ENCODE data around the gene KANK2.
"Not testable (repeated sequence)": the region's sequence is repeated elsewhere in the genome, so short reads cannot be mapped to it uniquely, and the experiment has no call there.

Gene KANK2

DNA sequence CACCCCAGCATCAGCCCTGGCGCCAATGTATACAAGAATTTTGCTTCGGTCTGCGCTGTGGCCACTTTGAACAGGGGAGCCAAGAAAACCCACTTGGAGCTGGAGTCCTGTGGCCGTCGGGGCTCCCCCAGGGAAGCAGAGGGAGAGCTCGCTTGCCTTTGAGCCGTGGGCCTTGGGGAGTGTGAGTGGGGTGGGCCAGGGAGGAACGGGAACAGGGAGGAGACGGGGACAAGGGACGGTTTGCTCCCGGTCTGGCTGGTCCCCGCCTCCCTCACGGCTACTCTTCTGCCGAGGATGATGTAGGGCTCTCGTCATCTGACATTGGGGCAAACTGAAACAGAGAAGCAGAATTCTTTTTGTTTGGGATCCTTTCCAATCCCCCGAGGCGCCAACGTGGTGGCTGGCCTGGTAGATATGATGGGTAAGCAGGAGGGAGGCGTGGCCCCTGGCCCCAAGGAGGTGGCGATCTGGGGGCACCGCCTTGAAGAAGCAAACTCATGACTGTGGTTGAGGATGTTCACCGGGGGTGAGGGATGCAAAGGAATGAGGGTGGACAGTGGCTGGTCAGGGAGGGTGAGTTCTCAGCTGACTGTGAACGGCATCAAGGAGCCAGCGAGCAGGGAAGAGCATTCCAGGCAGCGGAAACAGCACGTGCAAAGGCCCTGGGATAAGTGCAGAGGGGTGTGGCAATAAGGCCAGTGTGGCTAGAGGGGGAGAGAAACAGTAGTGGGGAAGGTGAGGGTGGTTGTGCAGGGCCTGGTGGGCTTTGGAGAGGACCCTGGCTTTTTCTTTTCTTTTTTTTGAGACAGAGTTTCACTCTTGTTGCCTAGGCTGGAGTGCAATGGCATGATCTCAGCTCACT, 30.8 kb downstream of the KANK2 start:
- CTCF ChIA-PET: interaction anchor here (1.2 to 1.3 kb wide), 2 partner anchors 22 to 37 kb away, joined by 3 to 4 read pairs; no protein-coding TSS in a partner anchor
- POLR2A ChIA-PET: interaction anchor here (1.2 to 2.4 kb wide), 2 partner anchors 10 to 28 kb away, joined by 3 to 11 read pairs; no protein-coding TSS in a partner anchor
- TF ChIP-seq, protein P1, sequence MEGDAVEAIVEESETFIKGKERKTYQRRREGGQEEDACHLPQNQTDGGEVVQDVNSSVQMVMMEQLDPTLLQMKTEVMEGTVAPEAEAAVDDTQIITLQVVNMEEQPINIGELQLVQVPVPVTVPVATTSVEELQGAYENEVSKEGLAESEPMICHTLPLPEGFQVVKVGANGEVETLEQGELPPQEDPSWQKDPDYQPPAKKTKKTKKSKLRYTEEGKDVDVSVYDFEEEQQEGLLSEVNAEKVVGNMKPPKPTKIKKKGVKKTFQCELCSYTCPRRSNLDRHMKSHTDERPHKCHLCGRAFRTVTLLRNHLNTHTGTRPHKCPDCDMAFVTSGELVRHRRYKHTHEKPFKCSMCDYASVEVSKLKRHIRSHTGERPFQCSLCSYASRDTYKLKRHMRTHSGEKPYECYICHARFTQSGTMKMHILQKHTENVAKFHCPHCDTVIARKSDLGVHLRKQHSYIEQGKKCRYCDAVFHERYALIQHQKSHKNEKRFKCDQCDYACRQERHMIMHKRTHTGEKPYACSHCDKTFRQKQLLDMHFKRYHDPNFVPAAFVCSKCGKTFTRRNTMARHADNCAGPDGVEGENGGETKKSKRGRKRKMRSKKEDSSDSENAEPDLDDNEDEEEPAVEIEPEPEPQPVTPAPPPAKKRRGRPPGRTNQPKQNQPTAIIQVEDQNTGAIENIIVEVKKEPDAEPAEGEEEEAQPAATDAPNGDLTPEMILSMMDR (IDR thresholded peaks at IDR 0.05; ENCODE audit: insufficient read depth, low read length, missing control alignments): no peak
- DNase-seq (ENCODE audit: low read depth, low spot score): no peak
- no peak overlapping the region for H3K4me3 ChIP-seq (ENCODE audit: low read depth, low read length)

DNA sequence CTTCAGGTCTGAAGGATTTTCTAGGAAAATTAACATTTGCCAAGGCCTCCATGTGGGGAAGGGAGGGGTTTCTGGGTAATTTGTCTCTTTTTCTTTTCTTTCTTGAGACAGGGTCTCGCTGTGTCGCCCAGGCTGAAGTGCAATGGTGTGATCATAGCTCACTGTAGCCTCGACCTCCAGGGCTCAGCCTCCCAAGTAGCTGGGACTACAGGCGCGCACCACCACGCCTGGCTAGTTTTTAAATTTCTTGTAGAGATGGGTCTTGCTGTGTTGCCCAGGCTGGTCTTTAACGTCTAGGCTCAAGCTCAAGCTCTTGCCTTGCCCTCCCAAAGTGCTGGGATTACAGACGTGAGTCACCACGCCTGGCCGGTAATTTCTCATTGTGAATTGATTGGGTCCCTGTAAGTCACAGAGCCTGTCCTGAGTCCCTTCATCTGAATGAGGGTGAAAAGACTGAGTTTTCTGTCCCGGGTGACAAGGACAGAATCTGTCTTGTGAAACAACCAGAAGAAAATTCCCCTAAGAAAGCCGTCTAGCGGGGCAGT, 31.8 kb downstream of the KANK2 start:
- DNase-seq (ENCODE audit: low read depth, low spot score): no peak
- H3K4me3 ChIP-seq (ENCODE audit: low read depth, low read length): no peak overlapping the region
- TF ChIP-seq, protein P1 (IDR thresholded peaks at IDR 0.05; ENCODE audit: insufficient read depth, low read length, missing control alignments): no peak
- ChIA-PET POLR2A (interaction anchor here (1.7 kb wide), 1 partner anchor 10 kb away, joined by 6 read pairs; the partner anchor contains the start of gene SPC24), CTCF (interaction anchor here (1.2 to 1.3 kb wide), 2 partner anchors 22 to 38 kb away, joined by 3 to 4 read pairs; no protein-coding TSS in a partner anchor)

DNA sequence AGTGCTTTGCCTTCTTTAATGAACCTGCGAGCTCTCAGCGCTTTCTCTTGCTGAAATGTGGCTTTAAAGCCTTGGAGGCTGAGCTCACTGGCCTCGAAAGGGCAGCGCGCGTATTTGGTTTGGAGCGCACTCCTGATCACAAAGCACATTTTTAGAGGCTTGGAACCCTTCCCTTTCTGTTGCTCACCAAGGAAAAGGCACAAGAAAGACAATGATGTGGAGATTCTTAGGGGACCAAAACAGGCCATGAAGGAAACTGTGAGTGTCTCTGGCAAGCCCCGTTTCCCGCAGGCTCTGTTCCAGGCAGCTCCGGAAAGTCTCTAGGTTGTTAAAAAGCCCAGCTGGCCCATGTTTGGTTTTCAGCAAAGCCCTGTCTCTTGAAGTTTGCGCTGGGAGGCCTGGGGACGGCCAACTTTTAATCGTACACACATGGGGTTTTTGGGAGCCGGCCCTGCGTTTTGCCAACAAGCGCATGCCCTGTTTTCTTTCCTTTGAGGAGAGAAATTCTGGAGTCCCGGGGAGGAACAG, 32.4 kb downstream of the KANK2 start:
- ChIA-PET POLR2A (interaction anchor here (1.7 kb wide), 1 partner anchor 9 kb away, joined by 6 read pairs; the partner anchor contains the start of gene SPC24), CTCF (interaction anchor here (1.2 to 1.4 kb wide), 3 partner anchors 11 to 38 kb away, joined by 3 to 6 read pairs (median 3); no protein-coding TSS in a partner anchor)
- no peak overlapping the region for H3K4me3 ChIP-seq (ENCODE audit: low read depth, low read length)
- TF ChIP-seq, protein P1 (IDR thresholded peaks at IDR 0.05; ENCODE audit: insufficient read depth, low read length, missing control alignments): no peak
- no peak for DNase-seq (ENCODE audit: low read depth, low spot score)

DNA sequence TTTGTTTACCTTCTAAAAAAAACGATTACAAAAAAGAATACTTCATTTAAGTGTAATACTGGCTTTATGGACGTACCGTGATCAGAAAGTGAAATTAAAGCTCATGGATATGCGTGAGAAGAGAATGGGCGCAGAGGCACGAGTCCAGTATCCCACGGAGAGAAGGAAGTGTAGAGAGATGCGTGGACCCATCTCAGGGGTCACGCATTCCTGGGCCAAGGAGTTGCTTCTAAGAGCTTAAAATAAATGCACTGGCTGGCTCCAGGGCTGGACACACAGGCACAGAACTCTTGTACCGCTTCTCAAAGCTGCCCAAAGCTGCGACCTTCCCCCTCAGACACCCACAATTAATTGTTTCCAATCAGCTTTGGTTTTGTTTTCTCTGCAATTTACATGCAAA, 33.0 kb downstream of the KANK2 start:
- CTCF ChIA-PET: interaction anchor here (1.2 to 1.5 kb wide), 3 partner anchors 10 to 38 kb away, joined by 3 to 6 read pairs (median 6); no protein-coding TSS in a partner anchor
- DNase-seq (ENCODE audit: low read depth, low spot score): no peak
- TF ChIP-seq, protein P1 (IDR thresholded peaks at IDR 0.05; ENCODE audit: insufficient read depth, low read length, missing control alignments): no peak
- POLR2A ChIA-PET: interaction anchor here (0.7 to 1.7 kb wide), 2 partner anchors 9 to 59 kb away, joined by 3 to 6 read pairs; partner anchors contain the start of gene SPC24
- no peak overlapping the region for H3K4me3 ChIP-seq (ENCODE audit: low read depth, low read length)

DNA sequence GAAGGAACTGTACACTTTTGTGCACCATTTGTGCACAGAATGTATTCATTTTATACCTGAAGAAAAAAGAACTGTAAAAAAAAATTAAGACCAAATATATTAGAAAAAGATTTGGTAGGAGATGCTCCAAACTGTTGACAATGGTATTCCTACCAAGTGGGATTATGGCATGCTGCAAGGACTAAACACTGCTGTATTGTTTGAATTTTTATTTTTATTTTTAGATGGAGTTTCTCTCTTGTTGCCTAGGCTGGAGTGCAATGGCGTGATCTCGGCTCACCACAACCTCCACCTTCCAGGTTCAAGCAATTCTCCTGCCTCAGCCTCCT, 36.9 kb downstream of the KANK2 start:
- DNase-seq (ENCODE audit: low read depth, low spot score); POLR2A ChIA-PET; CTCF ChIA-PET; H3K4me3 ChIP-seq (ENCODE audit: low read depth, low read length): not testable (repeated sequence)

DNA sequence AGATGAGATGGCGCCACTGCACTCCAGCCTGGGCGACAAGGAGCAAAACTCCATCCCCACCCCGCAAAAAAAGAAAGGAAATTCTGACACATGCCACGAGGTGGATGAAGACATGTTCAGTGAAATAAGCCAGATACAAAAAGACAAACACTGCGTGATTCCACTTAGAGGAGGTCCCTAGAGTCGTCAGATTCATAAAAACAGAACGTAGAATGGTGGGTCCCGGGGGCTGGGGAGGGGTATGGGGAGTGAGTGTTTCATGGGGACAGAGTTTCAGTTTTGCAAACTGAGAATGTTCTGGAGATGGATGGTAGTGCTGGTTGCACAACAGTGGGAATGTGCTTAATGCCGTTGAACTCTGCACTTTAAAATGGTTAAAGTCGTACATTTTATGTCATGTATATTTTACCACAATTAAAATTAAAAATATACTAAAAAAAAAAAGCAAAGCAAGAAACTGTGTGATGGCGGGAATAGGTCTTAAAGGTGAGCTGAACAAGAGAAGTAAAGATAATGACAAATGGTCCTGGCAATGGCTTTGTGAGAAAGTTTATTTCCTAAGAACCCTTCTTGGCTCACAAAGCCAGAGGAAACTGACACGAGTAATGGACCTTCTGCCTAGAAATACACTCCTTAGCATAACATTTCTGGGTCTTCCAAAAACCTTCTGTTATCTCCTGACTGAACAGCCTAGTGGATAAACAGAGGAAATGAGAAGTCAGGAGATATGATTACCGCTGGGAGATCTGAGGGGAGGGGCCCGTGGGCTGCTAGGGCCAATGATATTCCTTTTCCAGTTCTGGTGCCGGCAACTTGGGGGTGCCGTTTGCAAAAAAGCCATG, 37.5 kb downstream of the KANK2 start:
- CTCF ChIA-PET: no interaction called here
- no peak for DNase-seq (ENCODE audit: low read depth, low spot score)
- TF ChIP-seq, protein P1 (IDR thresholded peaks at IDR 0.05; ENCODE audit: insufficient read depth, low read length, missing control alignments): no peak
- POLR2A ChIA-PET: no interaction called here
- H3K4me3 ChIP-seq (ENCODE audit: low read depth, low read length): no peak overlapping the region

Data from AG04449 (cell line).